ENCODE measurements around the gene IL17REL. TPM values are rescaled to one million over a fixed set of nuclear protein-coding genes. Genes with fewer than 3 reads are reported as not detected.

Gene IL17REL
- polyA plus RNA-seq, 3 donors, result 0.04 to 0.06 TPM; not detected in 1

DNA sequence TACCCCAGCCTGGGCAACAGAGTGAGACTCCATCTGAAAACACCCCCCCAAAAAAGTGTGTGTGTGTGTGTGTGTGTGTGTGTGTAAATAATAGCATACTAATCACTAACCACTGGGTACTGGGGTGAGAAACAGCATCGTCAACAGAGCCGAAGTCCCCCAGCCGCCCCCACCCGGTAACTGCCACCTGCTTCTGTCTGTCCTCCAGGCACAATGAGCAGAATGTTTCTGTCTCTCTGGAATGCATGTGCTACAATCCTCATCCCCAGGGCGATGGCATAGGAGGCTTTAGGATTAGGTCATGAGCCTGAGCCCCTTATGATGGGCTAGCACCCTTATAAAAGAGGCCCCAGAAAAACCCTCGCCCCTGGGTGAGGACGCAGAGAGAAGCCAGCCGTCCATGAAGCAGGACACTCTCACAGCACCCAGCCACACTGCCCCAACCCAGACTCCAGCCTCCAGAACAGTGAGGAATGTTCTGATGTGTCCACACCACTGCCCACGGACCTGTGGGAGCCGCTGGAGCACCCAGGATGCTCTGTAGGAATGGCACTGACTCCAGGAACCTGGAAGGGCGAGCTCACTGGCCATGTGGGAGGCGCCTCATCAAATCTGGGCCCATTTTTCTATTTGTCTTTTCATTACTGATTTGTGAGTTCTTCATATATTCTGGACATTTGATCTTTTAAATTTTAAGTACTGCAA, 35.6 kb upstream of the IL17REL start:
- DNase-seq (ENCODE audit: extremely low read depth in 1 of 11, low read depth in 9 of 11, low spot score in 4 of 11), result no peak

DNA sequence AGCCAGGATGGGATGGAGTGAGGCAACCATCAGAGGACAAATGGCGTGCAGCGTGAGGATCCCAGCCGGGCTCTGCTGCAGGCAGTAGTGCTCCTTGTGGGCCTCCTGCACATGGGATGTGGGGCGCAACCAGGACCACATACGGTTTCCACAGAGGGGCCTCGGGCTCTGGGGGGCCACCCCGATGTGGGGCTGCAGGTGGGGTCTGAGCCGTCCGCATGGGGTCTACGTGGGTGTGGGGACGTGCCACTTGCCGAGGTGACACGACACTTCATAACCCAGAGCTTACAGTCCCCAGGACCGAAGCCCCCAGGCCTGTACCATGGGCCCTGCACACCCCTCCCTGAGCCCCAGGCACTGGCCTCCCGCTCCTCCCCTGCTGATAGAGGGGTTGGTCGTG, 34.8 kb upstream of the IL17REL start:
- DNase-seq (ENCODE audit: extremely low read depth in 1 of 11, low read depth in 9 of 11, low spot score in 4 of 11), result no peak

DNA sequence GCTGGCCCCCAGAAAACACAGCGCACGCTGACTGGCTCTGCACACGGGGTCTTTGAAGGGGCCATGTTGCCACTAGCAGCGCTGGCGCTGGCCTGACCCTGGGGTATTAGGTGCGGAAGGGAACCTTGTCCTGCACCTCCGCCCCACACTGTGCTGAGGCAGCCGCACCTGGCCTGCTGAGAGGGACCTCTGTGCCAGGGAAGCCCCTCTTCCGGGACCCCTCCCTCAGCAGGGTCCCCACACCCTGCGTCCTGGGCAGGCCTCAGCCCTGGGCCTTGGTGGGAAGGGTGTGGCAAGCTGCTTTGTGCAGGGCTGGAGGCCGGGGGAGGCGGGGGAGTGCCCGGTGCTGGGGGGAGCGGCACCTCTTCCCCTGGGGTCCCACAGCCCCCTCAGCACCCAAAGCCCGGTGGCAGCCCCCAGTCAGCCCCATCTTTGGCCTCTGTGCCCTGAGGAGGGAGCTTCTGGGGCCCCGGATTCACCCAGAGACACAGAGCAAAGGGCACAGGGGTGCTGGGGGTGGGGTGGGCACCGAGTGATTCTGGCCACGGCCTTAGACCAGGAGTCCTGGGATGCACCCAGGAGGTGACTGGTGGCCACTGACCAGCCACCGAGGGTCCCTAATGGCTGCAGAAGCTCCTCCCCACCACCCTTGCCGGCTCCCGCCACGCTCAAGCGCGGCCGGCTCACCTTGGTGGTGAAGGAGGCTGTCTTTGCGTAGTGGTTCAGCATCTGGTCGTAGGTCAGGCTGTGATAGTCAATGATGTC, 34.1 kb upstream of the IL17REL start:
- no peak for DNase-seq (ENCODE audit: extremely low read depth in 1 of 11, low read depth in 9 of 11, low spot score in 4 of 11)

DNA sequence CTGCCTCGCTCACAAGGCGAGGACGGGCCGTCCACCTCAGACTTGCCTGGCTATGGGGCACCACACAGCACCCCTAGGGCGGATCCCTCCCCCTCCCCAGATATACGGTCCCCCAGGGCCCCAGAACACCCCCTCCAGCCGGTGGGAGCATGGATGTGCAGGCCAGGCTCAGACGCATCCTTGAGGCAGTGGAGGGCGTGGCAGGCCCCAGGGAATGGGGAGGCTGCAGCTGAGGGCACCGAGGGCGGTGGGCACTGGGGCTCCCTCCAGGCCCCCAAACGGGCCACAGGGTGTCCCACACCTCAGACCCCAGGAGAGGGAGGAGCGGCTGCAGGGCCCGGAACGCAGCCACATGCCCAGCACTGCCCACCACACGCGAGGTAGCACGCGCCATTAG, 33.5 kb upstream of the IL17REL start:
- no peak for DNase-seq (ENCODE audit: extremely low read depth in 1 of 11, low read depth in 9 of 11, low spot score in 4 of 11)

DNA sequence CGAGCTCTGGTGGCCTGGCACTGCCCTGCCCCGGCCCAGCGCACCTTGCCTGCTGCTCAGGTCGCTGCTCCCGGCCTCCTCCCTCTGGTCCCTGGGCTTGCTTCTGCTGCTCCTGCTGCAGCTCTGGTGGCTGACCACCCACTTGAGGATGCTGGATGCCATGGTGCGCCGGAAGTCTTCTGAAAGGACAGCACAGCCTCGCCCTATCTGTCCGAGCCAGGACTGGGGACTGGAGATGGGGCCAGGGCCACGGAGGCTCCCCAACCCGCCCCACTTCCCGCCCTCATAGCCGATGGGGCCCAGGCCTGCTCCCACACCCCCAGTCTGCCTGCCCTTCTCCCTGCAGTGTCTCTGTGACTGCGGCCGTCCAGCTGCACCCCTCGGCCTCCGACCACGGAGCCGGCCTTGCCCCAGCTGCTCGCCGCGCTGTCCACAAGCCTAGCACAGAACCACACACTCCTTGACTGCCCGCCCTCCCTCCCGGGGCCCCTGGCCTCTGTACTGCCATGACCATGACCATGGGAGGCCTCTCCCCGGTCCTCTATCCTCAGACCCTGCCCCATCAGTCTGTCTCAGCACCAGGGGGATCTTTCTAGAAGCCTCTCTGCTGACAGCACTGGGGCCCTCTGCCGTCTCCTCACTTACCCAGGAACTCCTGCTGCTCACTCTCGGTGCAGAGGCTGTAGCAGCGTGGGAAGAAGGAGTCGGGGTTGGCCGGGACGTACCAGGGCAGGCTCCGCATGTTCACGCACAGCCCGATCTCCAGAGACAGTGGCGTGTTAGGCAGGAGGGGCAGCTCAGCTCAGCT, 32.9 kb upstream of the IL17REL start:
- no peak for DNase-seq (ENCODE audit: extremely low read depth in 1 of 11, low read depth in 9 of 11, low spot score in 4 of 11)

DNA sequence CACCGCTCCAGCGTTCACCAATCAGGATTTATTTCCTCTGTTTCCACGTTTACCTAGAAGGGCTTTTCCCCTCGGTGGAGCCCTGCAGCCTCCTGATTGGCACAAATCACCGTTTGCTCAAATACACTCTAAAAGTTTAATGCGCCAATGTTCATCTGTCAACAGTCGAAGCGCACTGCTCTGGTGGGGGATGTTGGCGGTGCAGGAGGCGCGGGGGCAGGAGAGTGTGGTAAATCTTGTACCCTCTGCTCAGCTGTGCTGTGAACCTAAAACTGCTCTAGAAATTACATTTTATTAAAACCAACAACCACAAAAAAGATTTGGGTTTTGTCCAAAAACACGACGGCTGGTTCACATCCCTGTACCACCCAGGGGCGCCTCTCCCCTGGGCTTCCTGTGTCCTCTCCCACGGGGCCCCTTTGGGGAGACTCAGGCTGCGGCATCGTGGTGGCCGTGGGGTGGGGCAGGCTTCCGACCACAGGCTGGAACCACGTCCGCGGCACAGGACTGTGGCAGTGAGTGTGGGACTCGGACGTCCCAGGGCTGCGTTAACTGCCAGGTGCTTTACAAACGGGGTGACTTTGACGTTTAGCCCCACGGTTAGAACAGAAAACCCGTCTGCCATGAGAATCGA, 32.0 kb upstream of the IL17REL start:
- DNase-seq (ENCODE audit: extremely low read depth in 1 of 11, low read depth in 9 of 11, low spot score in 4 of 11), result no peak

DNA sequence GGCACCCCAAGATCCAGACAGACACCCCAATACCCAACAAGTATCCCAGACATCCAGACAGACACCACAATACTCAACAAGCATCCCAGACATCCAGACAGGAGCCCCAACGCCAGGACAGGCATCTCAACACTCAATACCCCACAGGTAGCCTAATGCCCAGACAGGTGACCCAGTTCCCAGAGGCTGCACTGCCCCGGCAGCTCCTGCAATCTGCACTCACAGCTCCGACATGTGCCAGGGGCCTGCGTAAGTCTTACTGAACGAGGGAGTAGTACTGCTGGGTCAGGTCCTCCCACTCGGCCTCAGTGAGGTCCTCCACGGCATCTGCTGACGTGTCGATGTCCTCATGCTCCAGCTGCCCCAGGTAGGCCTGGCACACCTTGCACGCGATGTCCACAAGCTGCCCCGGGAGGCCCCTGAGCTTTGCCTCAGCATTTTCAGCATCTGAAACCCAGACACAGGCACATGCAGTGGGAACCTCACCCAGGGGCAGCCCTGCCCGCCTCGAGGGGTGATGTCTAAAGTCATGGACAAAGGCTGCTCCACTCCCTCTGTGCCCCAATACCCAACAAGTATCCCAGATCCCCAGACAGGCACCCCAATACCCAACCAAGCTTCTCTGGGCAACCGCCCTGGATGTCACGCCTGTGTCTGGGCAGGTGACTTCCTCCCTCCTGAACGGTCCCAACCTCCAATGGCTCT, 28.9 kb upstream of the IL17REL start:
- DNase-seq (ENCODE audit: extremely low read depth in 1 of 11, low read depth in 9 of 11, low spot score in 4 of 11), result no peak

DNA sequence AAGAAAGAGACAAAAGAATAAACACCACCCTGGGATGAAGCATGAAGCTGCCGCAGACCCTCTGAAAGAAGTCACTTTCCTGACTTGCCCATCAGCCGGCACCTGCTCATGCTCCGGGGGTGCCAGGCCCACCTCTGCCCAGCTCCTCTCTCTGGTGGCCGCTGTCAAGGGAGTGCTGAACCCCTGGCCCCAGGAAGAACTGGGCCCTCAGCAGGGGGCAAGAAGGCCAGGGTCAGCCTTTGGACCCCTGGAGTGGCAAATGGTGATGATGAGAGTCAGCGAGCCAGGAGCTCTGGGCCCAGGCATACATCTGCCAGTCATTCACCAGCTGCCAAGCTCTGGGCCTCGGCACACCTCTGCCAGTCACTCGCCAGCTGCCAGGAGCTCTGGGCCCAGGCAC, 28.2 kb upstream of the IL17REL start:
- DNase-seq (ENCODE audit: extremely low read depth in 1 of 11, low read depth in 9 of 11, low spot score in 4 of 11), result no peak

DNA sequence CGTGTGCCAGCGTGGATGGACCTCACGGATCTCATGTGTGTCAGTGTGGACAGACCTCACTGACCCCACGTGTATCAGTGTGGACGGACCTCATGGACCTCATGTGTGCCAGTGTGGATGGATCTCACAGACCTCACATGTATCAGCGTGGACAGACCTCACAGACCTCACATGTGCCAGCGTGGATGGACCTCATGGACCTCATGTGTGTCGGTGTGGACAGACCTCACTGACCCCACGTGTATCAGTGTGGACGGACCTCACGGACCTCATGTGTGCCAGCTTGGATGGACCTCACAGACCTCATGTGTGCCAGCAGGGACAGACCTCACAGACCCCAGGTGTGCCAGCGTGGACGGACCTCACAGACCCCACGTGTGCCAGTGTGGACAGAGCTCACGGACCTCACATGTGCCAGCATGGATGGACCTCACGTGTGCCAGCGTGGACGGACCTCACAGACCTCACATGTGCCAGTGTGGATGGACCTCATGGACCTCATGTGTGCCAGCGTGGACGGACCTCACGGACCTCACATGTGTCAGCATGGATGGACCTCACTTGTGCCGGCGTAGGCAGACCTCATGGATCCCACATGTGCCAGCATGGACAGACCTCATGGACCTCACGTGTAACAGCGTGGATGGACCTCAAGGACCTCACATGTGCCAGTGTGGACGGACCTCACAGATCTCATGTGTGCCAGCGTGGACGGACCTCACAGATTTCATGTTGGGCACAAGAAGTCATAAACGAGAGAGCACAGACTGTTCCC, 27.3 kb upstream of the IL17REL start:
- no peak for DNase-seq (ENCODE audit: extremely low read depth in 1 of 11, low read depth in 9 of 11, low spot score in 4 of 11)

DNA sequence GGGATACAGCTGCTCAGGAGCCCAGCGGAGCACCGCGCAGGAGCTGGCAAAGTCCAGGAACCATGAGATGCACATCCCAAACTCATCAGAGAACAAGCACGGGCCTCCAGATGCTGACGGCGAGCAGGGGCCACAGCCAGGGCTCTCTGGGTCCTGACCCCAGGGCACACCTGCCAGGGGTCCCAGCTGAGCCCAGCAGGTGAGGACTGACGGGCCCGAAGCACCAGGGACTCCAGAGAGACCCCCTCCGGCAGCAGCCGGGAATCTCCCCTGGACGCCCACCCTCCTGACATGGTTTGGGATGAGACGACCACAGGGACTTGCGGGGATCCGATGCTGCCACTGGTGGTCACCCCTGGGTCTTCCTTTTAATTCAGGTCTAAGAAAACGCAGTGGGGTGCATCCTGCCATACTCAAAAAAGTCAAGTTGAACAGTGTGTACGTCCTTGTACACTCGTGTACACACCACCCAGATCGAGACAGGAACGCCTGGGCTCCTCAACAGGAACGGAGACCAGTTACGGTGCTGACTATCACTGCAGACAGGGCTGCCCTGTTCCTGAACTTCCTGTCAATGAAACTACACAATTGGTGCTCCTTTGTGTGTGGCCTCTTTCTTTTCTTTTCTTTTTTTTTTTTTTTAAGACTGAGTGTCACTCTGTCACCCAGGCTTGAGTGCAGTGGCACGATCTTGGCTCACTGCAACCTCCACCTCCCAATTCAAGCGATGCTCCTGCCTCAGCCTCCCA, 23.6 kb upstream of the IL17REL start:
- DNase-seq (ENCODE audit: extremely low read depth in 1 of 11, low read depth in 9 of 11, low spot score in 4 of 11), result no peak

DNA sequence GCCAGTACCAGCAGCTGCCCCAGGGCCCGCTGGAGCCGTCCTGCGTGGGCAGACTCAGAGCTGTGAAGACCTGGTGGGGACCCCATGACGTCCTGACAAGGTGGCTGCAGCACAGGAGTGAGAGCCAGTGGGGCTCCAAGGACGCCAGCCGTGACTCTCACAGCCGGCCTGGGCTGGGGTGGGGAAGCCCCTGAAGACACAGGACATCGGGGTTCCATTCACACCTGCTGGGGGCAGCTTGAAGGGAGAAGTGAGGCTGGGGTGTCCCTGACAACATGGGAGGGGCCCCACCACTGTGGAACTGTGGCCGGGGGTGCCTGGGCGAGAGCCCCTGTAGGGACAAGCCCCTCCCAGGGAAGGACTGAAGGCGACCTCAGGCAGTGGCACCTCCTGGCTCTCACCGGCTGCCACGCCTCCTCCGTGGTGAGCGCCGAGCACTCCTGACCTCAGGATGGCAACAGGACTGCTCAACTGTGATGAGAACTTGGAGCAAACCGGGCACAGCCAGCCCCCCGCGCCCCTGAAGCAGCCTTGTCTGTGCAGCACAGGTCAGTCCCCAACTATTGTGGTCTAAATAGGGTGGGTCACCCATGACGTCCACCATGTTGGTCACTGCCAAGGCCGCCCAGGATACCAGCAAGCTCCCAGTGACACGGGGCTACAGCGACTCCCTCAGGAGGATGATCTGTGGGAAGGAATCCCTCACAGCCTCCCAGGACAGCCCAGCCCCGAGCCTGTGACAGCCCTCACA, 22.7 kb upstream of the IL17REL start:
- DNase-seq (ENCODE audit: extremely low read depth in 1 of 11, low read depth in 9 of 11, low spot score in 4 of 11), result no peak

DNA sequence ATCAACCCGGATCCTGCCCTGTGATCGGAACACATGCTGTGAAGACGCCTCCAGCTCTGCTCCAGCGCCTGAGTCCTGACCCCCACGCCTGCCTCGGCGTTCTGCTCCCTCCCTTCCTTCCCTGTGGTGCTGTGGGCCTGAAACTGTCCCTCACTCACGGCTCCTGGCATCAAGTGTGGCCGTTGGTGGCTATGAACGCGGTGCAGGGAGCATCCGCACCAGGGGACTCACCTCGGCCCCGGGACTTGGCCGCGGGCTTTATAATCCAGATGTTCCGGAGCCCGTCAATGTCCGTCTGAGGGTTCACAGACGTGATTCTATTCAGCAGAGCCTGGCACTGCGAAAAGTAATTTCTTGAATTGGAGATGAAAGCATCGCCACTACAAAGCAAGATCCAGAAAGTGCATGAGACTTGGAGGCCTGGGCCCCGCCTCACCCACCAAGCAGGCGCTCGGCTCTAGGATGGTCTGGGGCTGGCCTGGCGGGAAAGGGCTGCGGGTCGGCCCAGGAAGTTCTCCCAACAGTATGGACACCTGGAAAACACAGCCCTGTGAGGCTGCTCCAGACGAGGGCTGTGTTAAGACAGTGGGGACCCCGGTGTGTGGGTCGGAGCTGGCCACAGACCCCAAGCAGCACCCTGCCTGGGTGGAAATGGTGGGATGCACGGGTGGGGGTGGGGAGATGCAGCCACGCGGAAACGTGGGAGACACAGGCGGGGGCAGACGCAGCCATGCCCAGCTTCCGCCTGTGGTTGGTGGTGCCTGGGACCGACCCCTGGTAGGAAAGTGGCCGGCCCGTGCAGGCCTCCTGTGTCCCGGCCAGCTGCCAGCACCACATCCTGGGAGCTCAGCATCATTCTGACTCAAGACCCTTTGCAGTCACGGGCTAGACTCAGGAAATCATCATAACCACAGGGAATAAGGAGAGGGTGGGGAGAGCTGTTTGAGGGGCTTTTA, 21.8 kb upstream of the IL17REL start:
- no peak for DNase-seq (ENCODE audit: extremely low read depth in 1 of 11, low read depth in 9 of 11, low spot score in 4 of 11)

DNA sequence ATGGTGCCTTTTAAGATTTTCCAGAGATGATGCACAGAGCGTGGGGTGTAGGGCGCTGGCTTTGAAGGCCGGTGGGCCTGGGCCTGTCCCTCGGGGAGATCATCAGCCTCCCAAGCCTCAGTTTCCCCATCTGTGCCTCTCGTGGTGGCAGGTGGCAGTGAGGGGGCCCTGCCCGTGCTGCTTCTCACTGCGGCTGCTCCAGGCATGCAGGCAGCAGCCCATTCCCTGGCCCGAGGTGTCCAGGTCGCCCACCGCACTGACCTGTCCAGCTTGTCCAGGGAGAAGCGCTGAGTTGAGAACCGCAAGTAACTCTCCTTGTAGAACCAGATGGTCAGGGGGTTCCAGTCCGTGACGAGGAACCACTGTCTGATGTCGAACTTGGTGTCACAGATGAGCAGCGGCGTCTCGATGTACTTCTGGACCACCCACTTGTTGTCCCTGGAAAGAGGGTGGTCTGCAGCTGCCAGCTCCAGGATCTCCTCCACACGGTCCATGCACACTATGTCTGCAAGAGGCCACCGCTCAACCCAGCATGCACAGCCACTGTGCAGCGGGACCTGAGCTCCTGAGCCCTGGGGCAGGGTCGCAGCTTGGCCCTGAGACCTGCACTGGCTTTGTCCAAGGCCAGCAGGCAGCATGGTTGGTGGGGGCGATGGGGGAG, 20.5 kb upstream of the IL17REL start:
- no peak for DNase-seq (ENCODE audit: extremely low read depth in 1 of 11, low read depth in 9 of 11, low spot score in 4 of 11)

DNA sequence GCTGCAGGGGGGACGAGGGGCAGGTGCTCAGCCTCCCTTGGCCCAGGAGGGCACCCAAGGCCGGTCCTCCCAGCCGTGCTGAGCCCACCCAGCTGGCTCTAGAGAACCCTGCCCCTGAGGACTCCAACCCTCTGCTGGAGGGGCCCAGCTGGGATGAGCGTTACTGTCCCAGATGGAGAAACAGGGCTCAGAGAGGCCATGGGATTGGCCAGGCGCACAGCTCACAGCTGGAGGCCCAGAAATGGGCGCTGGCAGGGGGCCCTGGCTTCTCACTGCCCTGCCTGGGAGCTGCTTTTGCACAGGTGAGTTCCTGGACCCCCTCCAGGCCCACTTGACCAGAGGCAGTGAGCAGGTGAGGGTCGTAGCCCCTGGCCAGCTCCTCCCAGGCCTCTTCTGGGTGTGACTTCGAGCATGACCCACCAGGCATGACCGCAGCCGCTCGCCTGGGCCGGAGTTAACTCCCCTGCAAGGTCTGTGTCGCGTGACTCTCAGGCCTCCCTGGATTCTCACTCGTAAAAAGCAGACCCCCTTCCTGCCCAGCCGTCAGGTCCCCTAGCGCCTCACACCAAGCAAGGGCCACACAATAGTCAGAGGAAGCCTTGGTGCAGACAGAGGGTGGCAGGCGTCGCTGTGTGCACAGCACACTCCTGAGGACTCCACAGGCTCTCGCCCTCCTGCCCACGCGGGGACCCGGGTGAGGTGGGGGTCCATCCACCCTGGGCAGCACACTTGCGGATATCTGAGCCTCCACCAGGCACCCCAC, 19.7 kb upstream of the IL17REL start:
- DNase-seq (ENCODE audit: extremely low read depth in 1 of 11, low read depth in 9 of 11, low spot score in 4 of 11), result no peak

Data from renal cortex interstitium (tissue), 11 donors.